AG09309 (cell line): Measurements from ENCODE around the gene DOCK7.
"Not testable (repeated sequence)": the region's sequence is repeated elsewhere in the genome, so short reads cannot be mapped to it uniquely, and the experiment has no call there.

Source experiments
- DNase-seq: peaks from one replicate; pipeline ENCODE4 v3.0.0-alpha.2; 2010; ENCODE audit warnings: low read depth
- H3K4me3 ChIP-seq: 2 replicates; pipeline ENCODE4 v1.5.1; 2011; ENCODE audit warnings: mild to moderate bottlenecking, low read depth, low read length, moderate library complexity; ENCODE audit not compliant: control insufficient read depth
- CTCF ChIP-seq: IDR thresholded peaks from 2 replicates; pipeline ENCODE4 v1.5.1; 2011; ENCODE audit warnings: mild to moderate bottlenecking, low read depth, low read length, inconsistent platforms; ENCODE audit not compliant: insufficient read depth, control insufficient read depth; ENCODE audit errors: missing control alignments

The DOCK7 gene

GRCh38 chr1:62725255-62725654 lies 37.1 kb upstream of the DOCK7 start:
- H3K4me3 ChIP-seq: peak overlapping the region; percentile 2; the same call in 1 of the 2 replicates
- peak; percentile 72 for DNase-seq
- TF ChIP-seq CTCF: no peak

GRCh38 chr1:62724430-62724829 lies 36.2 kb upstream of the DOCK7 start:
- DNase-seq: no peak
- no peak for TF ChIP-seq CTCF

GRCh38 chr1:62723883-62724282 lies 35.7 kb upstream of the DOCK7 start:
- no peak for TF ChIP-seq CTCF
- no peak overlapping the region for H3K4me3 ChIP-seq
- DNase-seq: no peak

More at GRCh38 chr1:62724430-62724829, 36.2 kb upstream of the DOCK7 start:
- H3K4me3 ChIP-seq: no peak overlapping the region

- no peak for DNase-seq
- no peak overlapping the region for H3K4me3 ChIP-seq
Measured at GRCh38 chr1:62722796-62723195, 34.6 kb upstream of the DOCK7 start.

GRCh38 chr1:62720946-62721554 lies 32.9 kb upstream of the DOCK7 start:
- DNase-seq: no peak
- H3K4me3 ChIP-seq: no peak overlapping the region
- TF ChIP-seq CTCF: no peak

More at GRCh38 chr1:62722796-62723195, 34.6 kb upstream of the DOCK7 start:
- no peak for TF ChIP-seq CTCF

- not testable (repeated sequence) for DNase-seq, H3K4me3 ChIP-seq
Measured at GRCh38 chr1:62718400-62718799, 30.2 kb upstream of the DOCK7 start.

- no peak for DNase-seq
- H3K4me3 ChIP-seq: no peak overlapping the region
- TF ChIP-seq CTCF: no peak
Measured at GRCh38 chr1:62717483-62717882, 29.3 kb upstream of the DOCK7 start.
